HepG2 (cell line): ENCODE results near the gene PRKCI. TPM values are rescaled to one million over a fixed set of nuclear protein-coding genes. Genes with fewer than 3 reads are reported as not detected.
"Not testable (repeated sequence)": the region's sequence is repeated elsewhere in the genome, so short reads cannot be mapped to it uniquely, and the experiment has no call there.

Experiments used
- ATAC-seq: fragments of 200-7000 bp; cut with Tn5 transposase; 3 replicates; pipeline ENCODE4 v1.9.1; 2020; ENCODE audit warnings: mild to moderate bottlenecking, moderate library complexity
- BruUV-seq: library from RNA; stranded (reverse); fragments of 400-500 nt; replicated peaks from 2 replicates; lab custom pipeline; 2021; lab: Mats Ljungman, UMichigan
- CTCF ChIA-PET: fragments of 300-600 bp; formaldehyde crosslinking; extraction: SDS; loops from one replicate; lab custom pipeline; 2021; ENCODE audit warnings: low total read pairs, inconsistent platforms, low intra/inter-chr PET ratio; lab: Yijun Ruan, JAX
- POLR2A ChIA-PET: fragments of 350-600 bp; sonication (Branson Sonifier 250); formaldehyde crosslinking; loops from one replicate; lab custom pipeline; 2020; ENCODE audit warnings: antibody characterized with exemption, inconsistent platforms; lab: Yijun Ruan, JAX
- DNase-seq: peaks from one replicate; pipeline ENCODE4 v3.0.0-alpha.2; 2015; ENCODE audit warnings: low spot score
- FAIRE-seq: peaks from 3 replicates; lab custom pipeline; 2011; peaks lifted over from hg19 to GRCh38; lab: Jason Lieb, UNC
- H2AFZ ChIP-seq: one replicate; pipeline ENCODE4 v1.6.1; 2011; ENCODE audit warnings: low read length, inconsistent platforms
- H3K27ac ChIP-seq: fragments of 300-600 bp; 3 replicates; pipeline ENCODE4 v1.8.0; 2011; ENCODE audit warnings: mixed run types, mild to moderate bottlenecking, mixed read lengths, low read length, inconsistent platforms; ENCODE audit not compliant: insufficient read depth; ENCODE audit errors: extremely low read length
- H3K27me3 ChIP-seq, 2 experiments: fragments of 200-600 bp in 1 of 2; 2 replicates in 1 of 2; 3 replicates in 1 of 2; pipeline versions ENCODE4 v1.6.0 to v1.8.0; 2011; ENCODE audit warnings: low read length in 2 of 2, mild to moderate bottlenecking in 2 of 2, moderate library complexity in 2 of 2, inconsistent platforms in 1 of 2; ENCODE audit not compliant: insufficient read depth in 2 of 2, control insufficient read depth in 1 of 2
- H3K36me3 ChIP-seq, 2 experiments: fragments of 200-600 bp in 1 of 2; replicated peaks in 1 of 2; 2 replicates in 1 of 2; 3 replicates in 1 of 2; pipeline versions ENCODE4 v1.5.1 to v1.8.0; 2011; ENCODE audit warnings: low read length in 2 of 2, inconsistent platforms in 1 of 2; ENCODE audit not compliant: insufficient read depth in 2 of 2, control insufficient read depth in 1 of 2
- H3K4me1 ChIP-seq: 2 replicates; pipeline ENCODE4 v1.5.1; 2012; ENCODE audit warnings: low read length, inconsistent platforms; ENCODE audit not compliant: insufficient read depth
- H3K4me2 ChIP-seq: 2 replicates; pipeline ENCODE4 v1.6.0; 2011; ENCODE audit warnings: low read depth, low read length, inconsistent platforms
- H3K4me3 ChIP-seq, 3 experiments: fragments of 200-600 bp in 1 of 3; sonication (generic), shearing (Covaris generic) in 1 of 3; replicated peaks in 1 of 3; 2 replicates each; pipeline ENCODE4 v1.5.1; 2011 to 2016; ENCODE audit warnings: low read length in 3 of 3, inconsistent platforms in 2 of 3, low read depth in 2 of 3, mild to moderate bottlenecking in 2 of 3, control low read depth in 1 of 3, mixed read lengths in 1 of 3; ENCODE audit not compliant: insufficient read depth in 1 of 3
- H3K79me2 ChIP-seq: one replicate; pipeline ENCODE4 v1.6.1; 2011; ENCODE audit warnings: low read length, inconsistent platforms; ENCODE audit not compliant: insufficient read depth
- H3K9ac ChIP-seq: 2 replicates; pipeline ENCODE4 v1.6.0; 2011; ENCODE audit warnings: mild to moderate bottlenecking, low read depth, low read length, inconsistent platforms; ENCODE audit not compliant: insufficient read depth
- H3K9me3 ChIP-seq: 2 replicates; pipeline ENCODE4 v1.5.1; 2012; ENCODE audit warnings: mild to moderate bottlenecking, low read length
- H4K20me1 ChIP-seq: 2 replicates; pipeline ENCODE4 v1.6.0; 2011; ENCODE audit warnings: inconsistent platforms, mild to moderate bottlenecking, low read length, moderate library complexity; ENCODE audit not compliant: insufficient read depth
- ARID5B ChIP-seq: IDR thresholded peaks from 2 replicates; pipeline ENCODE4 v1.4.0; 2020; ENCODE audit warnings: mild to moderate bottlenecking, missing genetic modification reagents
- DRAP1 ChIP-seq: IDR thresholded peaks from 2 replicates; pipeline ENCODE4 v1.6.1; 2016; ENCODE audit warnings: missing genetic modification reagents, missing compliant biosample characterization
- ELF3 ChIP-seq: IDR thresholded peaks from 2 replicates; pipeline ENCODE4 v1.6.1; 2016; ENCODE audit warnings: missing genetic modification reagents, missing compliant biosample characterization
- HNF4A ChIP-seq: sonication (generic); formaldehyde crosslinking; IDR thresholded peaks from 2 replicates; pipeline ENCODE4 v1.4.0; 2020; ENCODE audit warnings: missing genetic modification reagents
- HNF4G ChIP-seq, 2 experiments: sonication (generic) in 1 of 2; formaldehyde crosslinking in 1 of 2; IDR thresholded peaks; 2 replicates each; pipeline versions ENCODE4 v1.4.0 to v1.6.1; 2011 to 2020; ENCODE audit warnings: borderline replicate concordance in 2 of 2, low read depth in 2 of 2, mild to moderate bottlenecking in 2 of 2, low read length in 1 of 2, missing genetic modification reagents in 1 of 2, moderate library complexity in 1 of 2
- IKZF5 ChIP-seq: IDR thresholded peaks from 2 replicates; pipeline ENCODE4 v1.6.1; 2018; ENCODE audit warnings: missing genetic modification reagents, mild to moderate bottlenecking, missing compliant biosample characterization
- IRF2 ChIP-seq: IDR thresholded peaks from 2 replicates; pipeline ENCODE4 v1.6.1; 2018; ENCODE audit warnings: missing genetic modification reagents, missing compliant biosample characterization
- MED1 ChIP-seq: sonication (generic); formaldehyde crosslinking; IDR thresholded peaks from 2 replicates; pipeline ENCODE4 v1.4.0; 2020; ENCODE audit warnings: missing genetic modification reagents
- MIXL1 ChIP-seq: IDR thresholded peaks from 2 replicates; pipeline ENCODE4 v1.6.1; 2016
- SAP130 ChIP-seq: IDR thresholded peaks from 2 replicates; pipeline ENCODE4 v1.6.1; 2016; ENCODE audit warnings: low read depth
- TEAD3 ChIP-seq: optimal IDR thresholded peaks from 2 replicates; pipeline ENCODE3; 2016; ENCODE audit warnings: borderline replicate concordance
- ZBTB7B ChIP-seq: sonication (generic); formaldehyde crosslinking; IDR thresholded peaks from 2 replicates; pipeline ENCODE4 v1.4.0; 2020; ENCODE audit warnings: missing genetic modification reagents
- ZNF501 ChIP-seq: sonication (generic); formaldehyde crosslinking; IDR thresholded peaks from 2 replicates; pipeline ENCODE4 v1.5.1; 2020; ENCODE audit warnings: mild to moderate bottlenecking, moderate library complexity, missing genetic modification reagents
- ZNF687 ChIP-seq: sonication (generic); formaldehyde crosslinking; IDR thresholded peaks from 2 replicates; pipeline ENCODE4 v1.5.1; 2020; ENCODE audit warnings: mild to moderate bottlenecking, missing genetic modification reagents, moderate library complexity
- WGBS: methylation state at CpG from one replicate; pipeline ENCODE4 v1.1.6; 2017; ENCODE audit warnings: low lambda C conversion rate; 5-methylcytosine and 5-hydroxymethylcytosine counted together
- in situ Hi-C: cut with HindIII; loops from 2 replicates; pipeline ENCODE4 v1.10.0; 2017; ENCODE audit warnings: low pct_unique_long_range_greater_than_20kb; ENCODE audit not compliant: extremely low pct_ligation_motif_present
- intact Hi-C: fragments of 100-400 bp; cut with micrococcal nuclease; formaldehyde crosslinking; loops from one replicate; pipeline ENCODE4 v1.10.0; 2022; ENCODE audit not compliant: unreplicated experiment
- polyA plus RNA-seq, 8 experiments: library from polyadenylated mRNA; depleted of rRNA in 3 of 8; stranded (reverse) in 7 of 8; unstranded in 1 of 8; fragments of >200 nt; fragmentation: Illumina TruSeq in 4 of 8; extraction: Trizol in 4 of 8; gene quantifications; 2 replicates each; pipeline versions ENCODE4 v1.2.1 to v1.2.3, GENCODE V29; 2011 to 2016; ENCODE audit warnings: low read depth in 4 of 8, missing spikeins in 1 of 8, mixed read lengths in 1 of 8; ENCODE audit not compliant: insufficient read depth in 1 of 8
- total RNA-seq, 5 experiments: library from RNA; depleted of rRNA; stranded (reverse); fragments of >200 nt; fragmentation: Illumina TruSeq; extraction: Trizol; gene quantifications; 2 replicates each; pipeline ENCODE4 v1.2.3, GENCODE V29; 2016; ENCODE audit warnings: low read depth in 1 of 5

PRKCI gene
- total and polyA plus RNA-seq, 2 of the 13 experiments (the other 11 are each of a cell fraction or from before 2014, with no cell fraction given) = 17.2 to 30.4 TPM

GRCh38 chr3:170206164-170206762 is 16.0 kb upstream of the PRKCI start:
- H3K4me2 ChIP-seq = peak overlapping the region; percentile 76
- H4K20me1 ChIP-seq, H3K27me3 ChIP-seq, CTCF ChIA-PET, BruUV-seq, H3K79me2 ChIP-seq, in situ Hi-C loops, FAIRE-seq, intact Hi-C loops, POLR2A ChIA-PET, H3K9me3 ChIP-seq, H3K36me3 ChIP-seq: not testable (repeated sequence)
- peak overlapping the region; percentile 84 for H2AFZ ChIP-seq
- peak overlapping the region; percentile 40 for H3K27ac ChIP-seq
- 44% methylated on average over 11 of the region's 11 CpGs for WGBS
- DNase-seq (peak; percentile 81), ATAC-seq (peak; percentile 93)
- H3K4me3 ChIP-seq = peak overlapping the region; percentile 50 to 59 (median 51); a peak in 5 of 6 replicates
- peaks cover 56% of the 10 kb centered on the region for H3K4me1 ChIP-seq
- peak overlapping the region; percentile 40; the same call in 1 of the 2 replicates for H3K9ac ChIP-seq
- TF ChIP-seq MIXL1 (CRISPR knock-in tag) = peak; percentile 37; the same call in 1 of the 2 replicates
- TF ChIP-seq MED1 (CRISPR knock-in tag) = peak; percentile 60
- peak; percentile 61 for TF ChIP-seq ARID5B (CRISPR knock-in tag)
- 0 out of 2 replicates have a peak, but pooled peaks have one; percentile 22 for TF ChIP-seq ZNF501 (CRISPR knock-in tag)
- TF ChIP-seq ZBTB7B (CRISPR knock-in tag) = 0 out of 2 replicates have a peak, but pooled peaks have one; percentile 36
- TF ChIP-seq ELF3 (CRISPR knock-in tag) = peak; percentile 62; the same call in 1 of the 2 replicates
- TF ChIP-seq SAP130 (CRISPR knock-in tag) = peak; percentile 70
- peak; percentile 35; the same call in 1 of the 2 replicates for TF ChIP-seq DRAP1
- TF ChIP-seq HNF4A (CRISPR knock-in tag) = peak; percentile 86
- peak; percentile 34; the same call in 1 of the 2 replicates for TF ChIP-seq HNF4G (IDR thresholded peaks at IDR 0.05; ENCODE audit: borderline replicate concordance, low read depth, low read length)
- TF ChIP-seq HNF4G (CRISPR knock-in tag; IDR thresholded peaks at IDR 0.05; ENCODE audit: borderline replicate concordance, low read depth) = peak; percentile 75; the same call in 1 of the 2 replicates
- TF ChIP-seq ZNF687 (CRISPR knock-in tag) = peak; percentile 20; the same call in 1 of the 2 replicates
- TF ChIP-seq TEAD3 (CRISPR knock-in tag) = peak; percentile 16
- peak; percentile 96 for TF ChIP-seq IRF2 (CRISPR knock-in tag)
- 0 out of 2 replicates have a peak, but pooled peaks have one; percentile 29 for TF ChIP-seq IKZF5
